Breast epithelium (tissue), 3 donors: ENCODE data around the gene MAP3K12.

Source experiments
- POLR2A ChIP-seq: fragments of 450-650 bp; IDR thresholded peaks from one replicate; pipeline ENCODE4 v1.6.1; 2016; ENCODE audit warnings: antibody characterized with exemption, mild to moderate bottlenecking, moderate library complexity
- POLR2AphosphoS5 ChIP-seq, 3 donors: sonication (generic); formaldehyde crosslinking; IDR thresholded peaks; one replicate each; pipeline ENCODE4 v1.6.1; 2017; ENCODE audit warnings: antibody characterized with exemption in 3 of 3
- TF ChIP-seq, protein P1 (sequence below), 3 donors: fragments of 450-650 bp; IDR thresholded peaks; one replicate each; pipeline ENCODE4 v1.5.1; 2016 to 2017; ENCODE audit warnings: antibody characterized with exemption in 3 of 3, mild to moderate bottlenecking in 3 of 3, moderate library complexity in 3 of 3

DNA sequence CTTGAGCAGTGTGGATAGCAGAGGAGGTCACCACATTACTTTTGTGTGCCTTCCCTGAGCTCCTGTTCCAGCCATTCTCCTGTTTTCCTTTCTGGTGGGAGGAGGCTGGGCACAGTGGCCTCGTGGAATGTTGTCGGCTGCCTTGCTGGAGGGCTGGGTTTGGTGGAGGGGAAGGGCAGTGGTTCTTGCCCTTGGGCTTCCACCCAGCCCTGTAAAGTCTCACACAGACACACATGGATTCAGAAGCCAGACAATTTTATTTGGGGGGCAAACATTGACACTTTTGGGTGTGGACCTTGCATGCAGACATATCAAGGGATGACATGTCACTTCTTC, 7.2 kb upstream of the MAP3K12 start:
- no peak for TF ChIP-seq POLR2A
- TF ChIP-seq, protein P1, sequence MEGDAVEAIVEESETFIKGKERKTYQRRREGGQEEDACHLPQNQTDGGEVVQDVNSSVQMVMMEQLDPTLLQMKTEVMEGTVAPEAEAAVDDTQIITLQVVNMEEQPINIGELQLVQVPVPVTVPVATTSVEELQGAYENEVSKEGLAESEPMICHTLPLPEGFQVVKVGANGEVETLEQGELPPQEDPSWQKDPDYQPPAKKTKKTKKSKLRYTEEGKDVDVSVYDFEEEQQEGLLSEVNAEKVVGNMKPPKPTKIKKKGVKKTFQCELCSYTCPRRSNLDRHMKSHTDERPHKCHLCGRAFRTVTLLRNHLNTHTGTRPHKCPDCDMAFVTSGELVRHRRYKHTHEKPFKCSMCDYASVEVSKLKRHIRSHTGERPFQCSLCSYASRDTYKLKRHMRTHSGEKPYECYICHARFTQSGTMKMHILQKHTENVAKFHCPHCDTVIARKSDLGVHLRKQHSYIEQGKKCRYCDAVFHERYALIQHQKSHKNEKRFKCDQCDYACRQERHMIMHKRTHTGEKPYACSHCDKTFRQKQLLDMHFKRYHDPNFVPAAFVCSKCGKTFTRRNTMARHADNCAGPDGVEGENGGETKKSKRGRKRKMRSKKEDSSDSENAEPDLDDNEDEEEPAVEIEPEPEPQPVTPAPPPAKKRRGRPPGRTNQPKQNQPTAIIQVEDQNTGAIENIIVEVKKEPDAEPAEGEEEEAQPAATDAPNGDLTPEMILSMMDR (IDR thresholded peaks at IDR 0.05): no peak
- no peak for TF ChIP-seq POLR2AphosphoS5 (IDR thresholded peaks at IDR 0.05)
